Osteoblast (primary cell): ENCODE results near the gene ITGB2. TPM values are rescaled to one million over a fixed set of nuclear protein-coding genes. Genes with fewer than 3 reads are reported as not detected.

Experiments used
- DNase-seq: peaks from one replicate; pipeline ENCODE4 v3.0.0; 2011; ENCODE audit warnings: low spot score, mixed read lengths; ENCODE audit not compliant: insufficient read length; ENCODE audit errors: missing footprints
- H2AFZ ChIP-seq: 2 replicates; pipeline ENCODE4 v1.6.0; 2011; ENCODE audit warnings: mild to moderate bottlenecking, low read length
- H3K27ac ChIP-seq: 2 replicates; pipeline ENCODE4 v1.5.1; 2011; ENCODE audit warnings: mild to moderate bottlenecking, low read depth, low read length, moderate library complexity
- H3K27me3 ChIP-seq: 2 replicates; pipeline ENCODE4 v1.6.0; 2012; ENCODE audit warnings: mild to moderate bottlenecking, control low read depth, inconsistent platforms, low read length, moderate library complexity; ENCODE audit not compliant: insufficient read depth
- H3K36me3 ChIP-seq: 2 replicates; pipeline ENCODE4 v1.5.1; 2011; ENCODE audit warnings: mild to moderate bottlenecking, low read length, control low read depth, moderate library complexity; ENCODE audit not compliant: insufficient read depth
- H3K4me1 ChIP-seq: 2 replicates; pipeline ENCODE4 v1.5.1; 2011; ENCODE audit warnings: mild to moderate bottlenecking, low read length, control low read depth, moderate library complexity; ENCODE audit not compliant: insufficient read depth
- H3K4me2 ChIP-seq: 2 replicates; pipeline ENCODE4 v1.6.0; 2011; ENCODE audit warnings: mild to moderate bottlenecking, low read length; ENCODE audit not compliant: insufficient read depth
- H3K4me3 ChIP-seq: fragments of 200-600 bp; sonication (generic); 3 replicates; pipeline ENCODE4 v1.5.1; 2012; ENCODE audit warnings: mild to moderate bottlenecking, low read length, inconsistent platforms; ENCODE audit not compliant: insufficient read depth
- H3K79me2 ChIP-seq: 2 replicates; pipeline ENCODE4 v1.6.0; 2012; ENCODE audit warnings: mild to moderate bottlenecking, low read length, control low read depth, inconsistent platforms; ENCODE audit not compliant: insufficient read depth
- H3K9me3 ChIP-seq: 2 replicates; pipeline ENCODE4 v1.5.1; 2011; ENCODE audit warnings: low read depth, low read length, control low read depth
- H4K20me1 ChIP-seq: 2 replicates; pipeline ENCODE4 v1.6.0; 2012; ENCODE audit warnings: mild to moderate bottlenecking, low read length, control low read depth; ENCODE audit not compliant: insufficient read depth
- total RNA-seq: library from RNA; depleted of rRNA; stranded (reverse); fragments of >200 nt; gene quantifications from 2 replicates; pipeline ENCODE4 v1.2.3, GENCODE V29; 2012
- TF ChIP-seq, protein P1 (sequence below): IDR thresholded peaks from 2 replicates; pipeline ENCODE4 v1.5.1; 2011; ENCODE audit warnings: mild to moderate bottlenecking, low read depth, low read length, moderate library complexity; ENCODE audit errors: extremely low read depth

Gene ITGB2
- total RNA-seq, 1 donor: 15.2 TPM

DNA sequence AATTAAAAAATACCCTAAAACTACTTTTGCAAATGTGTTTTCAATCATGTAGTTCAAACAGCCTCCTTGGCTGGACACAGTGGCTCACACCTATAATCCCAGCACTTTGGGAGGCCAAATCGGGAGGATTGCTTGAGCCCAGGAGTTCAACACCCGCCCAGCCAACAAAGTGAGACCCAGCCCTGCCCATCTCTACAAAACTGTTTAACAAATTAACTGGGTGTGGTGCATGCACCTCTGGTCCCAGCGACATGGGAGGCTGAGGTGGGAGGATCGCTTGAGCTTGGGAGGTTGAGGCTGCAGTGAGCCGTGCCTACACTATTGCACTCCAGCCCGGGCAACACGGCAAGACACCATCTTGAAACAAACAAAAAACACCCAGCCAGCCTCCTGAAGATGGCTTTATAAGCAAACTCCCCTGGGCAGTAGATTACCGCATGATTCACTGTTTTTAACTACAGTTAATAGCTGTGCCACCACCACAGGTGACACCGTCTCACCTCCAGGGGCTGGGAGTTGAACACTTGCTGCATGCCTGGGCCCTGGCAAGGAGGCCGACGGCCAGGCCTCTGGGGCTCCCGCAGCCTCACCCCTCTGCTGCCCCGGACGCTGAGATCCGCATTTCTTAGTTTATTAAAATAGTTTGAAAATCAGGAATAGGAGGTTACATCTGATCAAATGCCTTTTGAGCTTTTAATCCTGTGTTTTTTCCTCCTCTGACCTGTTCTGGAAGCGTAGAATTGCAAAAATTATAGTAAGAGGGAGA, 63.4 kb downstream of the ITGB2 start:
- H3K4me3 ChIP-seq: no peak overlapping the region
- DNase-seq: peak; percentile 9
- no peak overlapping the region for H3K27ac ChIP-seq
- H3K36me3 ChIP-seq: peaks cover 82% of the 10 kb centered on the region
- no peaks in the 10 kb centered on the region for H3K4me1 ChIP-seq
- H2AFZ ChIP-seq: no peak overlapping the region
- no peak overlapping the region for H3K4me2 ChIP-seq
- TF ChIP-seq, protein P1, sequence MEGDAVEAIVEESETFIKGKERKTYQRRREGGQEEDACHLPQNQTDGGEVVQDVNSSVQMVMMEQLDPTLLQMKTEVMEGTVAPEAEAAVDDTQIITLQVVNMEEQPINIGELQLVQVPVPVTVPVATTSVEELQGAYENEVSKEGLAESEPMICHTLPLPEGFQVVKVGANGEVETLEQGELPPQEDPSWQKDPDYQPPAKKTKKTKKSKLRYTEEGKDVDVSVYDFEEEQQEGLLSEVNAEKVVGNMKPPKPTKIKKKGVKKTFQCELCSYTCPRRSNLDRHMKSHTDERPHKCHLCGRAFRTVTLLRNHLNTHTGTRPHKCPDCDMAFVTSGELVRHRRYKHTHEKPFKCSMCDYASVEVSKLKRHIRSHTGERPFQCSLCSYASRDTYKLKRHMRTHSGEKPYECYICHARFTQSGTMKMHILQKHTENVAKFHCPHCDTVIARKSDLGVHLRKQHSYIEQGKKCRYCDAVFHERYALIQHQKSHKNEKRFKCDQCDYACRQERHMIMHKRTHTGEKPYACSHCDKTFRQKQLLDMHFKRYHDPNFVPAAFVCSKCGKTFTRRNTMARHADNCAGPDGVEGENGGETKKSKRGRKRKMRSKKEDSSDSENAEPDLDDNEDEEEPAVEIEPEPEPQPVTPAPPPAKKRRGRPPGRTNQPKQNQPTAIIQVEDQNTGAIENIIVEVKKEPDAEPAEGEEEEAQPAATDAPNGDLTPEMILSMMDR: no peak
- no peaks in the 10 kb centered on the region for H3K9me3 ChIP-seq
- H4K20me1 ChIP-seq: peaks cover 86% of the 10 kb centered on the region
- H3K79me2 ChIP-seq: peaks cover 94% of the 10 kb centered on the region
- H3K27me3 ChIP-seq: no peaks in the 10 kb centered on the region

DNA sequence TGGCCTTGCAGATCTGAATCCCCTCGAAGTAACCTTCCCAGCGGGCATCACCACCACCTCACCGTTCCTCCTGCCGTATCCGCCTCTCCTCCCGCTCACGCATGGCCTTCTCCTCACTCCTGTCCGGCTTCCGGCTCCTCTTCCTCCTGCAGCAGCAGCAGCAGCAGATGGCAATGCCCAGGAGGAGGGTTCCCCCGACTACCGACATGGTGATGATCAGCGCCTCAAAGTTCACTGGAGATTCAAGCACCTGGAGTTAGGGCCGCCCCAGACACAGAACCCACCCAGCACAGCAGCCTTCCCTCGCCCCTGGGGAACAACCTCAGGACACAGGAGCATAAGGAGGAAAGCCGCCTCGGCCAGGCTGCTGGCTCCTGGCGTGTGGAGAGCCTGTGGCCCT, 64.6 kb downstream of the ITGB2 start:
- H3K9me3 ChIP-seq: no peaks in the 10 kb centered on the region
- H3K79me2 ChIP-seq: peaks cover 94% of the 10 kb centered on the region
- no peak overlapping the region for H3K4me3 ChIP-seq
- TF ChIP-seq, protein P1: no peak
- no peak overlapping the region for H3K27ac ChIP-seq
- H4K20me1 ChIP-seq: peaks cover 83% of the 10 kb centered on the region
- no peaks in the 10 kb centered on the region for H3K27me3 ChIP-seq
- no peak overlapping the region for H2AFZ ChIP-seq
- H3K4me2 ChIP-seq: no peak overlapping the region
- peak; percentile 15 for DNase-seq
- H3K36me3 ChIP-seq: peaks cover 89% of the 10 kb centered on the region
- H3K4me1 ChIP-seq: no peaks in the 10 kb centered on the region

DNA sequence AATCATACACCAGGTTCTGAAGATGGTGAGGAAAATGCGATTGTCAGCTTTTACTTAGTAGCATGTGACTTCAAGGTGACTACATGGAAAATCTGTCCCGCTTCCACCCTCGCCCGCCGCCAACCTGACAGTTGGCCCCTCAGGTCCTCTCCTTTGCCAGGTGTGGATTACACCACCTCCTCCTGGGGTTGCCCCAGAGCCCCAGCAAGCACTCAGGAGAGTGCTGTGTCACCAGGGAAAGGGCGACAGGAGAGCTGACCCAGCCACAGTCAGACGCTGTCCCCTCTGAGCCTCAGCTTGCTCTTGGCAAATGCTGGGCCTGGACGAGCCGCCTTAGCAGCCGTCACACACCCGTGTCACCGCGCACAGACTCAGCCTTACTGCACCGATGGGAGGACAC, 65.1 kb downstream of the ITGB2 start:
- no peak overlapping the region for H3K27ac ChIP-seq
- H3K36me3 ChIP-seq: peaks cover 92% of the 10 kb centered on the region
- no peak overlapping the region for H2AFZ ChIP-seq
- TF ChIP-seq, protein P1: no peak
- no peak overlapping the region for H3K4me3 ChIP-seq
- DNase-seq: peak; percentile 30
- no peaks in the 10 kb centered on the region for H3K4me1 ChIP-seq
- H4K20me1 ChIP-seq: peaks cover 82% of the 10 kb centered on the region
- H3K9me3 ChIP-seq: no peaks in the 10 kb centered on the region
- no peak overlapping the region for H3K4me2 ChIP-seq
- no peaks in the 10 kb centered on the region for H3K27me3 ChIP-seq
- peaks cover 92% of the 10 kb centered on the region for H3K79me2 ChIP-seq

GRCh38 chr21:44854664-44855446, 65.8 kb downstream of the ITGB2 start:
- Histone ChIP-seq H3K4me1 (no peaks in the 10 kb centered on the region), H3K27me3 (no peaks in the 10 kb centered on the region), H3K27ac (no peak overlapping the region), H3K36me3 (peaks cover 92% of the 10 kb centered on the region), H4K20me1 (peaks cover 81% of the 10 kb centered on the region), H3K9me3 (no peaks in the 10 kb centered on the region), H3K4me2 (no peak overlapping the region), H2AFZ (no peak overlapping the region), H3K79me2 (peaks cover 90% of the 10 kb centered on the region), H3K4me3 (no peak overlapping the region)
- TF ChIP-seq, protein P1: no peak
- peak; percentile 32 for DNase-seq
